Measurements from ENCODE around the gene DAAM1.

DAAM1 gene

GRCh38 chr14:59341858-59342477, 153.5 kb downstream of the DAAM1 start:
- no peak for DNase-seq (ENCODE audit: low read depth in 2 of 2)

GRCh38 chr14:59342516-59343484, 154.3 kb downstream of the DAAM1 start:
- no peak for DNase-seq (ENCODE audit: low read depth in 2 of 2)

- no peak for DNase-seq (ENCODE audit: low read depth in 2 of 2)
Observed at GRCh38 chr14:59343585-59343984, 155.1 kb downstream of the DAAM1 start.

GRCh38 chr14:59344016-59344415, 155.5 kb downstream of the DAAM1 start:
- DNase-seq (ENCODE audit: low read depth in 2 of 2), result no peak

- no peak for DNase-seq (ENCODE audit: low read depth in 2 of 2)
Observed at GRCh38 chr14:59344691-59345455, 156.4 kb downstream of the DAAM1 start.

GRCh38 chr14:59346329-59346728, 157.9 kb downstream of the DAAM1 start:
- no peak for DNase-seq (ENCODE audit: low read depth in 2 of 2)

- DNase-seq (ENCODE audit: low read depth in 2 of 2), result no peak
Observed at GRCh38 chr14:59346796-59347510, 158.5 kb downstream of the DAAM1 start.

- no peak for DNase-seq (ENCODE audit: low read depth in 2 of 2)
Observed at GRCh38 chr14:59347511-59347900, 159.0 kb downstream of the DAAM1 start.

GRCh38 chr14:59347915-59348314, 159.4 kb downstream of the DAAM1 start:
- DNase-seq (ENCODE audit: low read depth in 2 of 2), result no peak

- DNase-seq (ENCODE audit: low read depth in 2 of 2), result no peak
Observed at GRCh38 chr14:59349258-59349701, 160.8 kb downstream of the DAAM1 start.

GRCh38 chr14:59352961-59353360, 164.5 kb downstream of the DAAM1 start:
- DNase-seq (ENCODE audit: low read depth in 2 of 2), result no peak

GRCh38 chr14:59354666-59355065, 166.2 kb downstream of the DAAM1 start:
- no peak for DNase-seq (ENCODE audit: low read depth in 2 of 2)

- DNase-seq (ENCODE audit: low read depth in 2 of 2), result no peak
Observed at GRCh38 chr14:59355091-59355490, 166.6 kb downstream of the DAAM1 start.

- no peak for DNase-seq (ENCODE audit: low read depth in 2 of 2)
Observed at GRCh38 chr14:59356312-59356711, 167.8 kb downstream of the DAAM1 start.

GRCh38 chr14:59356767-59357166, 168.3 kb downstream of the DAAM1 start:
- no peak for DNase-seq (ENCODE audit: low read depth in 2 of 2)

GRCh38 chr14:59358102-59358501, 169.6 kb downstream of the DAAM1 start:
- DNase-seq (ENCODE audit: low read depth in 2 of 2), result no peak

- no peak for DNase-seq (ENCODE audit: low read depth in 2 of 2)
Observed at GRCh38 chr14:59358784-59359183, 170.3 kb downstream of the DAAM1 start.

- DNase-seq (ENCODE audit: low read depth in 2 of 2), result no peak
Observed at GRCh38 chr14:59359431-59360124, 171.1 kb downstream of the DAAM1 start.

GRCh38 chr14:59360233-59360632, 171.8 kb downstream of the DAAM1 start:
- no peak for DNase-seq (ENCODE audit: low read depth in 2 of 2)

- DNase-seq (ENCODE audit: low read depth in 2 of 2), result no peak
Observed at GRCh38 chr14:59360923-59361794, 172.7 kb downstream of the DAAM1 start.

All from stimulated activated CD4-positive, alpha-beta T cell treated with anti-CD3 and anti-CD28 coated beads, Interleukin-1b, Interleukin-23, amount 100 ng/mL, for 4 hours (primary cell).